Measurements from ENCODE around the gene CRYGB.

The CRYGB gene

GRCh38 chr2:208182835-208183234 is 36.9 kb upstream of the CRYGB start:
- Histone ChIP-seq H3K9me2 (replicated peaks; ENCODE audit: control insufficient read depth, low read length) (no peaks in the 10 kb centered on the region), H3K27me3 (ENCODE audit: control insufficient read depth, low read length) (peaks cover 26% of the 10 kb centered on the region), H3K9me3 (ENCODE audit: control insufficient read depth, insufficient read depth, low read length) (no peaks in the 10 kb centered on the region), H3K4me3 (ENCODE audit: low read length) (no peak overlapping the region), H3K4me2 (ENCODE audit: low read length) (no peak overlapping the region), H3K79me2 (ENCODE audit: control insufficient read depth, low read length) (no peaks in the 10 kb centered on the region), H4K20me1 (ENCODE audit: control insufficient read depth, insufficient read depth, low read depth, low read length) (no peaks in the 10 kb centered on the region), H3K27ac (ENCODE audit: low read depth, low read length) (no peak overlapping the region), H3K36me3 (ENCODE audit: control insufficient read depth, low read length) (no peaks in the 10 kb centered on the region), H3F3A (ENCODE audit: control insufficient read depth, insufficient read depth) (no peaks in the 10 kb centered on the region), H3K4me1 (ENCODE audit: control insufficient read depth, low read length) (no peaks in the 10 kb centered on the region)
- TF ChIP-seq EZH2phosphoT487 (IDR thresholded peaks at IDR 0.05; ENCODE audit: borderline replicate concordance, low read length): no peak
- no peak for TF ChIP-seq CTCF (IDR thresholded peaks at IDR 0.05; ENCODE audit: low read depth, low read length, poor library complexity, severe bottlenecking)

GRCh38 chr2:208179028-208179609 is 33.2 kb upstream of the CRYGB start:
- Histone ChIP-seq H3K9me3 (ENCODE audit: control insufficient read depth, insufficient read depth, low read length) (no peaks in the 10 kb centered on the region), H3K27me3 (ENCODE audit: control insufficient read depth, low read length) (peaks cover 16% of the 10 kb centered on the region), H3K36me3 (ENCODE audit: control insufficient read depth, low read length) (no peaks in the 10 kb centered on the region), H3K9me2 (replicated peaks; ENCODE audit: control insufficient read depth, low read length) (no peaks in the 10 kb centered on the region), H3F3A (ENCODE audit: control insufficient read depth, insufficient read depth) (no peaks in the 10 kb centered on the region), H3K27ac (ENCODE audit: low read depth, low read length) (no peak overlapping the region), H4K20me1 (ENCODE audit: control insufficient read depth, insufficient read depth, low read depth, low read length) (no peaks in the 10 kb centered on the region), H3K4me3 (ENCODE audit: low read length) (no peak overlapping the region), H3K4me2 (ENCODE audit: low read length) (no peak overlapping the region), H3K4me1 (ENCODE audit: control insufficient read depth, low read length) (no peaks in the 10 kb centered on the region), H3K79me2 (ENCODE audit: control insufficient read depth, low read length) (no peaks in the 10 kb centered on the region)
- TF ChIP-seq CTCF (IDR thresholded peaks at IDR 0.05; ENCODE audit: low read depth, low read length, poor library complexity, severe bottlenecking) (no peak), EZH2phosphoT487 (IDR thresholded peaks at IDR 0.05; ENCODE audit: borderline replicate concordance, low read length) (no peak)

- H3K4me1 ChIP-seq (ENCODE audit: control insufficient read depth, low read length): no peaks in the 10 kb centered on the region
- H3K9me2 ChIP-seq (replicated peaks; ENCODE audit: control insufficient read depth, low read length): no peaks in the 10 kb centered on the region
- H3K27ac ChIP-seq (ENCODE audit: low read depth, low read length): no peak overlapping the region
- no peak overlapping the region for H3K4me2 ChIP-seq (ENCODE audit: low read length)
- no peaks in the 10 kb centered on the region for H3K79me2 ChIP-seq (ENCODE audit: control insufficient read depth, low read length)
- H3K36me3 ChIP-seq (ENCODE audit: control insufficient read depth, low read length): no peaks in the 10 kb centered on the region
- TF ChIP-seq EZH2phosphoT487 (IDR thresholded peaks at IDR 0.05; ENCODE audit: borderline replicate concordance, low read length): no peak
- TF ChIP-seq CTCF (IDR thresholded peaks at IDR 0.05; ENCODE audit: low read depth, low read length, poor library complexity, severe bottlenecking): no peak
- no peaks in the 10 kb centered on the region for H4K20me1 ChIP-seq (ENCODE audit: control insufficient read depth, insufficient read depth, low read depth, low read length)
- H3F3A ChIP-seq (ENCODE audit: control insufficient read depth, insufficient read depth): no peaks in the 10 kb centered on the region
- H3K4me3 ChIP-seq (ENCODE audit: low read length): no peak overlapping the region
- no peaks in the 10 kb centered on the region for H3K9me3 ChIP-seq (ENCODE audit: control insufficient read depth, insufficient read depth, low read length)
- peaks cover 10% of the 10 kb centered on the region; the same call in 1 of the 2 replicates for H3K27me3 ChIP-seq (ENCODE audit: control insufficient read depth, low read length)
These were observed 29.8 kb upstream of the CRYGB start for GRCh38 chr2:208175840-208176153.

Measured in DOHH2 (cell line).